Activated CD8-positive, alpha-beta memory T cell treated with anti-CD3 and anti-CD28 coated beads for 4 hours (primary cell): ENCODE measurements around the gene CCDC102B.
"Not testable (repeated sequence)": the region's sequence is repeated elsewhere in the genome, so short reads cannot be mapped to it uniquely, and the experiment has no call there.

ENCODE experiments used
- DNase-seq, 2 donors: peaks; one replicate each; pipeline ENCODE4 v3.0.0-alpha.2; 2020; ENCODE audit warnings: low read depth in 2 of 2

The CCDC102B gene

GRCh38 chr18:68797871-68798270, at the start of gene CCDC102B:
Gene CCDC102B, plus strand, starts transcription at chr18:68798080. Its CDS starts 38,684 bp downstream, at chr18:68836764.
- DNase-seq = no peak

- DNase-seq = no peak
These were observed 40.8 kb upstream of the CCDC102B start for GRCh38 chr18:68757126-68757525.

- no peak for DNase-seq
These were observed 38.6 kb upstream of the CCDC102B start for GRCh38 chr18:68759308-68759707.

GRCh38 chr18:68763083-68763482, 34.8 kb upstream of the CCDC102B start:
- DNase-seq = no peak

- DNase-seq = no peak
These were observed 33.9 kb upstream of the CCDC102B start for GRCh38 chr18:68764016-68764415.

GRCh38 chr18:68766433-68766832, 31.4 kb upstream of the CCDC102B start:
- no peak for DNase-seq

GRCh38 chr18:68769461-68769860, 28.4 kb upstream of the CCDC102B start:
- DNase-seq = no peak

GRCh38 chr18:68772268-68772667, 25.6 kb upstream of the CCDC102B start:
- no peak for DNase-seq

GRCh38 chr18:68778280-68778886, 19.5 kb upstream of the CCDC102B start:
- DNase-seq = no peak

GRCh38 chr18:68779169-68779568, 18.7 kb upstream of the CCDC102B start:
- no peak for DNase-seq

- DNase-seq = no peak
These were observed 16.9 kb upstream of the CCDC102B start for GRCh38 chr18:68780802-68781635.

- no peak for DNase-seq
These were observed 14.4 kb upstream of the CCDC102B start for GRCh38 chr18:68783506-68783905.

- DNase-seq = no peak
These were observed 13.8 kb upstream of the CCDC102B start for GRCh38 chr18:68784071-68784470.

- DNase-seq = not testable (repeated sequence)
These were observed 7.6 kb upstream of the CCDC102B start for GRCh38 chr18:68790290-68790689.

- no peak for DNase-seq
These were observed 6.1 kb upstream of the CCDC102B start for GRCh38 chr18:68791801-68792200.

GRCh38 chr18:68793951-68794350, 3.9 kb upstream of the CCDC102B start:
- DNase-seq = no peak

GRCh38 chr18:68796936-68797690, 767 bp upstream of the CCDC102B start:
- DNase-seq = no peak

- no peak for DNase-seq
These were observed 2.2 kb downstream of the CCDC102B start for GRCh38 chr18:68800075-68800474.

- no peak for DNase-seq
These were observed 5.5 kb downstream of the CCDC102B start for GRCh38 chr18:68803356-68803755.

- no peak for DNase-seq
These were observed 19.7 kb downstream of the CCDC102B start for GRCh38 chr18:68817584-68817983.

- no peak for DNase-seq
These were observed 20.7 kb downstream of the CCDC102B start for GRCh38 chr18:68818584-68818983.

GRCh38 chr18:68822926-68823325, 25.0 kb downstream of the CCDC102B start:
- DNase-seq = no peak

- no peak for DNase-seq
These were observed 28.2 kb downstream of the CCDC102B start for GRCh38 chr18:68826121-68826520.
